T-cell (primary cell): ENCODE measurements around the gene TMEM139. TPM values are rescaled to one million over a fixed set of nuclear protein-coding genes. Genes with fewer than 3 reads are reported as not detected.

Source experiments
- ATAC-seq, 4 experiments: fragments of 200-7000 bp in 3 of 4; fragments of 150-1000 bp in 1 of 4; cut with Tn5 transposase; replicated peaks in 1 of 4; 1 replicate in 3 of 4; 2 replicates in 1 of 4; pipeline ENCODE4 v1.10.0; 2021; ENCODE audit warnings: moderate library complexity in 3 of 4, mild to moderate bottlenecking in 2 of 4, moderate number of reproducible peaks in 1 of 4
- CTCF ChIA-PET, 2 donors: fragments of 300-600 bp; sonication (Branson Sonifier 250); formaldehyde crosslinking; loops; one replicate each; lab custom pipeline; 2022; ENCODE audit warnings: antibody characterized with exemption in 2 of 2; lab: Charles Lee
- POLR2A ChIA-PET, 2 donors: fragments of 300-600 bp; sonication (Branson Sonifier 250); formaldehyde crosslinking; loops; one replicate each; lab custom pipeline; 2022; ENCODE audit warnings: antibody characterized with exemption in 2 of 2; lab: Charles Lee
- DNase-seq, 35 experiments: peaks; one replicate each; pipeline versions ENCODE4 v3.0.0 to v3.0.0-alpha.2; 2013 to 2023
- H3K27ac ChIP-seq: one replicate; pipeline ENCODE4 v1.5.1; 2013; ENCODE audit warnings: low read length
- H3K27me3 ChIP-seq, 2 experiments: replicated peaks in 1 of 2; 1 replicate in 1 of 2; 2 replicates in 1 of 2; pipeline versions ENCODE4 v1.6.1 to v1.7.0; 2013; ENCODE audit warnings: low read length in 1 of 2, mixed read lengths in 1 of 2; ENCODE audit not compliant: control insufficient read depth in 2 of 2, insufficient read depth in 2 of 2; ENCODE audit errors: extremely low read depth in 1 of 2
- H3K36me3 ChIP-seq, 2 donors: 1 replicate in 1 of 2; 2 replicates in 1 of 2; pipeline versions ENCODE4 v1.6.1 to v1.7.0; 2013; ENCODE audit warnings: low read length in 1 of 2; ENCODE audit not compliant: control insufficient read depth in 2 of 2, insufficient read depth in 1 of 2; ENCODE audit errors: extremely low read depth in 1 of 2
- H3K4me1 ChIP-seq, 2 experiments: 1 replicate in 1 of 2; 2 replicates in 1 of 2; pipeline versions ENCODE4 v1.6.1 to v1.7.0; 2013; ENCODE audit warnings: low read length in 2 of 2, mixed read lengths in 1 of 2; ENCODE audit not compliant: insufficient read depth in 2 of 2, control insufficient read depth in 1 of 2; ENCODE audit errors: extremely low read depth in 1 of 2
- H3K4me3 ChIP-seq, 2 donors: 1 replicate in 1 of 2; 2 replicates in 1 of 2; pipeline versions ENCODE4 v1.5.1 to v1.7.0; 2013; ENCODE audit warnings: mild to moderate bottlenecking in 2 of 2, low read length in 1 of 2, moderate library complexity in 1 of 2; ENCODE audit not compliant: control insufficient read depth in 1 of 2; ENCODE audit errors: extremely low read depth in 1 of 2
- H3K9me3 ChIP-seq: 2 replicates; pipeline ENCODE4 v1.7.0; 2013
- H3K27ac Mint-ChIP-seq, 2 donors: one replicate each; pipeline ENCODE4 v1.8.0; 2020 to 2021; ENCODE audit warnings: mild to moderate bottlenecking in 2 of 2, mixed read lengths in 2 of 2
- H3K27me3 Mint-ChIP-seq, 2 donors: one replicate each; pipeline ENCODE4 v1.8.0; 2021 to 2022; ENCODE audit warnings: mixed read lengths in 2 of 2
- H3K36me3 Mint-ChIP-seq: one replicate; pipeline ENCODE4 v1.8.0; 2021; ENCODE audit warnings: mixed read lengths
- H3K4me1 Mint-ChIP-seq, 3 donors: one replicate each; pipeline ENCODE4 v1.8.0; 2020 to 2022; ENCODE audit warnings: mixed read lengths in 3 of 3, mild to moderate bottlenecking in 1 of 3
- H3K4me3 Mint-ChIP-seq, 3 donors: one replicate each; pipeline ENCODE4 v1.8.0; 2020 to 2022; ENCODE audit warnings: mild to moderate bottlenecking in 3 of 3, mixed read lengths in 3 of 3, moderate library complexity in 3 of 3
- H3K9me3 Mint-ChIP-seq, 3 donors: one replicate each; pipeline ENCODE4 v1.8.0; 2020 to 2022; ENCODE audit warnings: mixed read lengths in 3 of 3
- WGBS: methylation state at CpG from one replicate; pipeline ENCODE4 v1.1.5; 2013; ENCODE audit warnings: missing lambda C conversion rate; ENCODE audit not compliant: insufficient coverage; 5-methylcytosine and 5-hydroxymethylcytosine counted together
- total RNA-seq, 35 experiments: library from RNA in 6 of 35; stranded (reverse) in 6 of 35; fragments of 120-200 nt in 1 of 35; gene quantifications; one replicate each; pipeline versions ENCODE4 v1.2.1 to v1.2.4 and lab custom pipeline; 2013 to 2026

Gene TMEM139
- total RNA-seq, 5 donors from 2014 or later (not counting 1 experiment from before 2014, with no cell fraction given) = 0.66 to 1.6 (median 1.2) TPM; not detected in 1

DNA sequence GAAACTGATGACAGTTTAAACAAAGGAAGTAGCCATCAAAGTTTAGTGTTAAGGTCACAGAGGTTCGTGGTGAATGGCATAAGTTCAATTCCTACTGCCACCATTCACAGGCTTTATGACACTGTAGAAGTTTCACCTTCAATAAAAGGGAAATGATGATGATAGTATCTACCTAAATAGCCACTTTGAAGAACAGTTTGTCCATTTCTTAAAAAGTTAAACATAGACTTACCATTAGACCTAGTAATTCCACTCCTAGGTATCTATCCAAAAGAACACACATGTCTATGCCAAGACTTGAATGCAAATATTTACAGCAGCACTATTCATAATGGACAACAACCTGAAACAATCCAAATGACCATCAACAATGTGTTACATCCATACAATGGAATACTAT lies 40.4 kb upstream of the TMEM139 start:
- peaks cover 0 to 10% (median 5%) of the 10 kb centered on the region in 3 donors for H3K9me3 Mint-ChIP-seq
- H3K27me3 Mint-ChIP-seq = no peaks in the 10 kb centered on the region
- CTCF ChIA-PET = interaction anchor here (0.6 to 3.0 kb wide), 9 partner anchors 9 to 173 kb away, joined by 3 to 11 read pairs (median 3); no protein-coding TSS in a partner anchor
- no peak for DNase-seq
- Histone ChIP-seq H3K27ac (no peak overlapping the region), H3K9me3 (no peaks in the 10 kb centered on the region), H3K36me3 (no peaks in the 10 kb centered on the region), H3K4me3 (no peak overlapping the region), H3K4me1 (peaks cover 26 to 27% of the 10 kb centered on the region in 2 experiments), H3K27me3 (no peaks in the 10 kb centered on the region)
- peaks cover 66 to 75% (median 68%) of the 10 kb centered on the region in 3 donors for H3K4me1 Mint-ChIP-seq
- WGBS = no CpG with 5 or more reads among the region's 1 CpG
- POLR2A ChIA-PET = no interaction called here
- peaks cover 10% of the 10 kb centered on the region for H3K36me3 Mint-ChIP-seq
- peak overlapping the region in 1 of 2 donors; percentile 73 for H3K27ac Mint-ChIP-seq
- ATAC-seq = no peak
- H3K4me3 Mint-ChIP-seq = no peak overlapping the region

DNA sequence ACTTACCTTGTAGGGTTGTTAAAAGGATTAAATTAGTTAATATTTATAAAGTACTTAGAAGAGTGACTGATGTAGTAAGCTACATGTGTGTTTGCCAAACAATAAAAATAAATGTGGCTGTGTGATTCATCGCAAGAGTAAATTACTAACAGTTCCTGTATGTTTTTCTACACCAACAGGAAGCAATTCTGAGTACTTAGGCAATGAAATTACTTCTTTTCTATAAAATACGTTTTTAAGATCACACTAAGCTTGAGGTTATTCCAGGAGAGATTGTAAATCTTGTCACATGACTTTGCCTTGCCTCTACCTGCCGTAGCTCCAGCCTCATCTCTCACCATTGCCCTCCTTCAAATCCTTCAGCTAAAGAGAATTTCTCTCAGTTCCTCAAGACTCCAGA lies 39.6 kb upstream of the TMEM139 start:
- H3K27me3 ChIP-seq = no peaks in the 10 kb centered on the region
- H3K9me3 ChIP-seq = no peaks in the 10 kb centered on the region
- peak overlapping the region; percentile 77 to 86 for H3K27ac Mint-ChIP-seq
- H3K9me3 Mint-ChIP-seq = peaks cover 0 to 10% (median 5%) of the 10 kb centered on the region in 3 donors
- H3K36me3 ChIP-seq = no peaks in the 10 kb centered on the region
- WGBS = no CpG with 5 or more reads among the region's 3 CpGs
- ATAC-seq (peak in 3 of 4 experiments; percentile 65 to 69 (median 67)), DNase-seq (no peak)
- peak overlapping the region; percentile 42 for H3K27ac ChIP-seq
- POLR2A ChIA-PET = no interaction called here
- peaks cover 15% of the 10 kb centered on the region for H3K36me3 Mint-ChIP-seq
- CTCF ChIA-PET = interaction anchor here (0.5 to 3.0 kb wide), 10 partner anchors 11 to 172 kb away, joined by 3 to 11 read pairs (median 4); partner anchors contain the start of gene GSTK1 (in 1 of the 2)
- no peak overlapping the region for H3K4me3 ChIP-seq
- peak overlapping the region in 2 of 3 donors; percentile 9 to 62 for H3K4me3 Mint-ChIP-seq
- peaks cover 72 to 83% (median 76%) of the 10 kb centered on the region in 3 donors for H3K4me1 Mint-ChIP-seq
- H3K27me3 Mint-ChIP-seq = no peaks in the 10 kb centered on the region
- peaks cover 31 to 33% of the 10 kb centered on the region in 2 experiments for H3K4me1 ChIP-seq

DNA sequence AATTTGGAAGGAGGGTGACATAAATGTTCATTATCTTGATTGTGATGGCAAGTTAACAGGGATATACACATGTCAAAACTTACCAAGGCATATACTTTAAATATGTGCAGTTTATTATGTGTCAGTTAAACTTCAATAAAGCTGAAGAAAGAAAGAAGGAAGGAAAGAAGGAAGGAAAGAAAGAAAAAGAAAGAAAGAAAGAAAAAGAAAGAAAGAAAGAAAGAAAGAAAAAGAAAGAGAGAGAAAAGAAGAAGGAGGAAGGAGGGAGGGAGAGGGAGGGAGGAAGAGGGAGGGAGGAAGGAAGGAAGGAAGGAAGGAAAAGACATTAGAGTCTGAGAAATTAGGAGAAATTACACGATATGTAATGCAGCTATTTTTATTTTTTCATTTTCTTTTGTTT lies 37.4 kb upstream of the TMEM139 start:
- Mint-ChIP-seq H3K36me3 (peaks cover 16% of the 10 kb centered on the region), H3K27me3 (no peaks in the 10 kb centered on the region), H3K9me3 (peaks cover 0 to 15% (median 9%) of the 10 kb centered on the region in 3 donors), H3K4me1 (peaks cover 86 to 88% (median 88%) of the 10 kb centered on the region in 3 donors), H3K27ac (peak overlapping the region; percentile 71 to 81), H3K4me3 (peak overlapping the region in 1 of 3 donors; percentile 62)
- ChIA-PET CTCF (interaction anchor here (0.6 to 2.1 kb wide), 3 partner anchors 41 to 135 kb away, joined by 4 to 9 read pairs (median 7); partner anchors contain the start of gene CASP2 (in 1 of the 2)), POLR2A (interaction anchor here in 1 of 2 donors (0.7 kb wide), 1 partner anchor 876 kb away, joined by 14 read pairs; no protein-coding TSS in a partner anchor)
- Histone ChIP-seq H3K36me3 (no peaks in the 10 kb centered on the region), H3K27ac (no peak overlapping the region), H3K4me3 (no peak overlapping the region), H3K9me3 (no peaks in the 10 kb centered on the region), H3K27me3 (no peaks in the 10 kb centered on the region), H3K4me1 (peaks cover 40 to 48% of the 10 kb centered on the region in 2 experiments)
- DNase-seq = no peak
- WGBS = no CpG with 5 or more reads among the region's 1 CpG
- no peak for ATAC-seq

DNA sequence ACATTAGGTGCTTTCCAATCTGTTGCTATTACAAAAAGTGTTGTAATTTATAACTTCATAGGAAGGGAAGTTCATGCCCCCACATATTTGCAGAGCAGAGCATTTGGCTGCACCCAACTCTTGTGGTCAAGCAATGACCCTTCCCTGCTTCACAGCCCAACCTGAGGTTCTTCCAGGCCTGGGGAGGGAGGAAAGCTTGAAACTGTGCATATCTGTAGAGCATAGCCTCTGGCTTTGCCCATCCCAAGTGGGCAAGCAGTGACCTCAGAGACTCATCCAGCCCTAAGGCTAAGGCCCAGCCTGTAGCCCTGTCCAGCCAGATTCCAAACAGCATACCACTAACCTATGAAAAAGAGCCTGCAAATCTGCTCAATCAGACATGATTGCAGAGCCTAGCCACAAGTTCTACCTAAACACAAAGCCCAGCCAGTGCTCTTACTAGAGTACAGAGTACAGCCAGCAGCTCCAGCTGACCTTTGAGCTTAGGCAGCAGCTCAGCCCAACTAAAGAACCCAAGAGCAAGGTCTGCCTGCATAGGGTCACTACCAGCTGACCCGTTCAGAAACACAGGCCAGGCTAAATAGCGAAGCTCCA lies 35.9 kb upstream of the TMEM139 start:
- ChIA-PET CTCF (interaction anchor here (1.2 to 3.6 kb wide), 4 partner anchors 9 to 57 kb away, joined by 4 to 24 read pairs (median 12); no protein-coding TSS in a partner anchor), POLR2A (no interaction called here)
- DNase-seq = no peak
- Mint-ChIP-seq H3K36me3 (peaks cover 24% of the 10 kb centered on the region), H3K4me3 (peak overlapping the region in 1 of 3 donors; percentile 16), H3K27ac (peak overlapping the region; percentile 84 to 89), H3K9me3 (peaks cover 4 to 23% (median 12%) of the 10 kb centered on the region in 3 donors), H3K27me3 (no peaks in the 10 kb centered on the region), H3K4me1 (peaks cover 91 to 97% (median 91%) of the 10 kb centered on the region in 3 donors)
- WGBS = 100% methylated on average over 1 of the region's 2 CpGs
- Histone ChIP-seq H3K9me3 (peaks cover 3% of the 10 kb centered on the region), H3K4me1 (peaks cover 46 to 51% of the 10 kb centered on the region in 2 experiments), H3K4me3 (no peak overlapping the region), H3K36me3 (no peaks in the 10 kb centered on the region), H3K27me3 (no peaks in the 10 kb centered on the region), H3K27ac (no peak overlapping the region)
- ATAC-seq = no peak

DNA sequence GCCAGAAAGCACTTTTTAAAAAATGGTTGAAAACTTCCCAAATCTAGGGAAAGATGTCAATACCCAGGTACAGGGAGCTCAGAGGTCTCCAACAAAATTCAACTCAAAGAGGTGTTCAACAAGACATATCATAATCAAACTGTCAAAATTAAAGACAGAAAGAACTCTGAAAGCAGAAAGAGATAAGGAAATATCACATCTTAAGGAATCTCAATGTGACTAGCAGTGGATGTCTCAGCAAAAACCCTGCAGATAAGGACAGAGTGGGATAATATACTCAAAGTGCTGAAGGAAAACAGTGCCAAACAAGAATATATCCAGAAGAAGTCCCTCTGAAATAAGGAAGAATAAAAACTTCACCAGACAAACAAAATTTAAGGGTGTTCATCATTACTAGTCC lies 34.6 kb upstream of the TMEM139 start:
- H3K27ac ChIP-seq = peak overlapping the region; percentile 83
- peaks cover 29% of the 10 kb centered on the region for H3K36me3 Mint-ChIP-seq

DNA sequence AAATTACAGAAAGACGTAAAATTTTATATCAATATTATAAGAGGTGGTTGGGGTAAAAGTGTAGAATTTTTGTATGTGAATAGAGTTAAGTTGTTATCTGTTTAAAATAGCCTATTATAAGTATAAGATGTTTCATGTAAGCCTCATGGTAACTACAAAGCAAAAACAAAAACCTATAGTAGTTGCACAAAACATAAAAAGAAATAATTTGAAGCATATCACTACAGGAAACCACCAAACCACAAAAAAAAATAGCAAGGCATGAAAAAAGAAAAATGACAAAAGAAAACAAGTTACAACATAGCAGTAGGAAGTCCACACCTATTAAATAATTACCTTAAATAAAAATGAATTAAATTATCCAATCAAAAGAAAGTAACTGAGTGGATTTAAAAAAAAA lies 33.9 kb upstream of the TMEM139 start:
- Mint-ChIP-seq H3K4me3 (peak overlapping the region; percentile 16 to 63 (median 17)), H3K4me1 (peaks cover 89 to 96% (median 90%) of the 10 kb centered on the region in 3 donors), H3K9me3 (peaks cover 4 to 29% (median 11%) of the 10 kb centered on the region in 3 donors), H3K36me3 (peaks cover 29% of the 10 kb centered on the region), H3K27me3 (no peaks in the 10 kb centered on the region), H3K27ac (peak overlapping the region; percentile 80 to 91)
- DNase-seq (peak in 1 of 35 experiments; percentile 62), ATAC-seq (peak; percentile 70 to 90 (median 78))
- CTCF ChIA-PET = interaction anchor here (0.6 to 3.6 kb wide), 6 partner anchors 11 to 992 kb away, joined by 3 to 24 read pairs (median 4); no protein-coding TSS in a partner anchor
- H3K36me3 ChIP-seq = no peaks in the 10 kb centered on the region
- WGBS = no CpG with 5 or more reads among the region's 1 CpG
- peaks cover 43 to 45% of the 10 kb centered on the region in 2 experiments for H3K4me1 ChIP-seq
- peak overlapping the region; percentile 83 for H3K27ac ChIP-seq
- H3K9me3 ChIP-seq = peaks cover 3% of the 10 kb centered on the region
- H3K27me3 ChIP-seq = no peaks in the 10 kb centered on the region
- no peak overlapping the region for H3K4me3 ChIP-seq
- POLR2A ChIA-PET = interaction anchor here in 1 of 2 donors (0.6 kb wide), 1 partner anchor 97 kb away, joined by 5 read pairs; no protein-coding TSS in a partner anchor

More for the DNA sequence above, 34.6 kb upstream of the TMEM139 start:
- Mint-ChIP-seq H3K27me3 (no peaks in the 10 kb centered on the region), H3K9me3 (peaks cover 4 to 29% (median 12%) of the 10 kb centered on the region in 3 donors), H3K27ac (peak overlapping the region; percentile 80 to 91), H3K4me1 (peaks cover 89 to 96% (median 90%) of the 10 kb centered on the region in 3 donors), H3K4me3 (peak overlapping the region; percentile 16 to 63 (median 24))
- no peak for DNase-seq
- Histone ChIP-seq H3K4me1 (peaks cover 46 to 47% of the 10 kb centered on the region in 2 experiments), H3K27me3 (no peaks in the 10 kb centered on the region), H3K36me3 (no peaks in the 10 kb centered on the region), H3K4me3 (no peak overlapping the region), H3K9me3 (peaks cover 3% of the 10 kb centered on the region)
- CTCF ChIA-PET = interaction anchor here (0.8 to 3.6 kb wide), 8 partner anchors 10 to 439 kb away, joined by 3 to 24 read pairs (median 5); partner anchors contain the start of gene GSTK1 (in 1 of the 2)
- POLR2A ChIA-PET = interaction anchor here in 1 of 2 donors (0.7 kb wide), 1 partner anchor 29 kb away, joined by 3 read pairs; no protein-coding TSS in a partner anchor
- no peak for ATAC-seq
